Left ventricle myocardium inferior (tissue), 1 donor: Measurements from ENCODE around the gene DHRS3. TPM values are rescaled to one million over a fixed set of nuclear protein-coding genes. Genes with fewer than 3 reads are reported as not detected.

Experiments
- DNase-seq: peaks from one replicate; pipeline ENCODE4 v3.0.0-alpha.2; 2020
- H3K27ac ChIP-seq: fragments of 200-600 bp; replicated peaks from 2 replicates; pipeline ENCODE4 v1.8.0; 2021
- H3K27me3 ChIP-seq: fragments of 200-600 bp; 2 replicates; pipeline ENCODE4 v1.8.0; 2021; ENCODE audit warnings: low read depth
- H3K36me3 ChIP-seq: fragments of 200-600 bp; 2 replicates; pipeline ENCODE4 v1.8.0; 2021
- H3K4me1 ChIP-seq: fragments of 200-600 bp; 2 replicates; pipeline ENCODE4 v1.8.0; 2021
- H3K4me3 ChIP-seq: fragments of 200-600 bp; 2 replicates; pipeline ENCODE4 v1.8.0; 2021; ENCODE audit warnings: mild to moderate bottlenecking, moderate library complexity
- H3K9me3 ChIP-seq: fragments of 200-600 bp; replicated peaks from 2 replicates; pipeline ENCODE4 v1.8.0; 2021
- CTCF ChIP-seq: fragments of 200-600 bp; IDR thresholded peaks from 2 replicates; pipeline ENCODE4 v1.8.0; 2021; ENCODE audit warnings: antibody characterized with exemption, mild to moderate bottlenecking, borderline replicate concordance
- intact Hi-C: fragments of 100-400 bp; cut with micrococcal nuclease; formaldehyde crosslinking; loops from one replicate; pipeline ENCODE4 v1.11.0; 2022
- total RNA-seq: library from RNA; stranded (reverse); fragmentation: NEBNext Ultra II Directional; extraction: Animal tissue kit (Norgen Biotek cat#: 25700); gene quantifications from one replicate; pipeline ENCODE4 v1.2.1, GENCODE V29; 2021
- donor health status: DM: no; HTN: yes; CAD: no; lungs with severe emphysema.

The DHRS3 gene
- total RNA-seq, 1 donor from 2014 or later, result 89.7 TPM

- Histone ChIP-seq H3K4me1 (peaks cover 58% of the 10 kb centered on the region), H3K4me3 (no peak overlapping the region), H3K36me3 (no peaks in the 10 kb centered on the region), H3K9me3 (no peaks in the 10 kb centered on the region), H3K27me3 (no peaks in the 10 kb centered on the region), H3K27ac (peak overlapping the region; percentile 74)
- DNase-seq, result no peak
- intact Hi-C loops, result no loop called here
- TF ChIP-seq CTCF, result no peak
These were observed 70.3 kb downstream of the DHRS3 start for GRCh38 chr1:12547586-12548225.

GRCh38 chr1:12546771-12547585, 71.0 kb downstream of the DHRS3 start:
- no peaks in the 10 kb centered on the region for H3K36me3 ChIP-seq
- peak overlapping the region; percentile 74 for H3K27ac ChIP-seq
- no peaks in the 10 kb centered on the region for H3K9me3 ChIP-seq
- no peaks in the 10 kb centered on the region for H3K27me3 ChIP-seq
- intact Hi-C loops, result no loop called here
- H3K4me3 ChIP-seq, result no peak overlapping the region
- peaks cover 53% of the 10 kb centered on the region for H3K4me1 ChIP-seq
- no peak for TF ChIP-seq CTCF
- peak; percentile 84 for DNase-seq

GRCh38 chr1:12544992-12545391, 73.0 kb downstream of the DHRS3 start:
- H3K27me3 ChIP-seq, result no peaks in the 10 kb centered on the region
- H3K9me3 ChIP-seq, result no peaks in the 10 kb centered on the region
- no peaks in the 10 kb centered on the region for H3K36me3 ChIP-seq
- no peak for DNase-seq
- peaks cover 70% of the 10 kb centered on the region for H3K4me1 ChIP-seq
- intact Hi-C loops, result no loop called here
- no peak overlapping the region for H3K4me3 ChIP-seq
- TF ChIP-seq CTCF, result no peak
- no peak overlapping the region for H3K27ac ChIP-seq

GRCh38 chr1:12544357-12544756, 73.7 kb downstream of the DHRS3 start:
- Histone ChIP-seq H3K9me3 (no peaks in the 10 kb centered on the region), H3K27ac (no peak overlapping the region), H3K27me3 (no peaks in the 10 kb centered on the region), H3K4me3 (no peak overlapping the region), H3K4me1 (peaks cover 67% of the 10 kb centered on the region), H3K36me3 (no peaks in the 10 kb centered on the region)
- TF ChIP-seq CTCF, result no peak
- intact Hi-C loops, result no loop called here
- DNase-seq, result no peak

- H3K36me3 ChIP-seq, result no peaks in the 10 kb centered on the region
- no peak for TF ChIP-seq CTCF
- intact Hi-C loops, result no loop called here
- no peak overlapping the region for H3K4me3 ChIP-seq
- no peak for DNase-seq
- H3K27ac ChIP-seq, result no peak overlapping the region
- no peaks in the 10 kb centered on the region for H3K9me3 ChIP-seq
- H3K27me3 ChIP-seq, result no peaks in the 10 kb centered on the region
- H3K4me1 ChIP-seq, result peaks cover 61% of the 10 kb centered on the region
These were observed 74.3 kb downstream of the DHRS3 start for GRCh38 chr1:12543740-12544154.
